Ovary (tissue), 3 donors: ENCODE results near the gene ITPRIPL2.

ENCODE experiments used
- EP300 ChIP-seq: sonication (generic); formaldehyde crosslinking; IDR thresholded peaks from one replicate; pipeline ENCODE4 v1.6.1; 2017; ENCODE audit warnings: antibody characterized with exemption
- POLR2A ChIP-seq: fragments of 450-650 bp; IDR thresholded peaks from one replicate; pipeline ENCODE4 v1.6.1; 2017; ENCODE audit warnings: antibody characterized with exemption, mild to moderate bottlenecking, moderate library complexity
- TF ChIP-seq, protein P1 (sequence below), 3 donors: fragments of 450-650 bp in 2 of 3; fragments of 200-600 bp in 1 of 3; IDR thresholded peaks; one replicate each; pipeline versions ENCODE4 v1.5.1 to v1.8.0; 2016 to 2022; ENCODE audit warnings: antibody characterized with exemption in 3 of 3, mild to moderate bottlenecking in 1 of 3
- donor health status: DM: no; HTN: no; CAD: no.

- no peak for TF ChIP-seq POLR2A
- TF ChIP-seq, protein P1, sequence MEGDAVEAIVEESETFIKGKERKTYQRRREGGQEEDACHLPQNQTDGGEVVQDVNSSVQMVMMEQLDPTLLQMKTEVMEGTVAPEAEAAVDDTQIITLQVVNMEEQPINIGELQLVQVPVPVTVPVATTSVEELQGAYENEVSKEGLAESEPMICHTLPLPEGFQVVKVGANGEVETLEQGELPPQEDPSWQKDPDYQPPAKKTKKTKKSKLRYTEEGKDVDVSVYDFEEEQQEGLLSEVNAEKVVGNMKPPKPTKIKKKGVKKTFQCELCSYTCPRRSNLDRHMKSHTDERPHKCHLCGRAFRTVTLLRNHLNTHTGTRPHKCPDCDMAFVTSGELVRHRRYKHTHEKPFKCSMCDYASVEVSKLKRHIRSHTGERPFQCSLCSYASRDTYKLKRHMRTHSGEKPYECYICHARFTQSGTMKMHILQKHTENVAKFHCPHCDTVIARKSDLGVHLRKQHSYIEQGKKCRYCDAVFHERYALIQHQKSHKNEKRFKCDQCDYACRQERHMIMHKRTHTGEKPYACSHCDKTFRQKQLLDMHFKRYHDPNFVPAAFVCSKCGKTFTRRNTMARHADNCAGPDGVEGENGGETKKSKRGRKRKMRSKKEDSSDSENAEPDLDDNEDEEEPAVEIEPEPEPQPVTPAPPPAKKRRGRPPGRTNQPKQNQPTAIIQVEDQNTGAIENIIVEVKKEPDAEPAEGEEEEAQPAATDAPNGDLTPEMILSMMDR (IDR thresholded peaks at IDR 0.05): no peak
- no peak for TF ChIP-seq EP300
Observed at GRCh38 chr16:19133600-19133999, 19.8 kb downstream of the ITPRIPL2 start.
